Keratinocyte (primary cell): ENCODE measurements around the gene SPNS1. TPM values are rescaled to one million over a fixed set of nuclear protein-coding genes. Genes with fewer than 3 reads are reported as not detected.
"Not testable (repeated sequence)": the region's sequence is repeated elsewhere in the genome, so short reads cannot be mapped to it uniquely, and the experiment has no call there.

Source experiments
- DNase-seq: peaks from one replicate; pipeline ENCODE4 v3.0.0-alpha.2; 2011; ENCODE audit warnings: low read depth, missing footprints, low spot score
- FAIRE-seq: peaks from 2 replicates; lab custom pipeline; 2011; peaks lifted over from hg19 to GRCh38; lab: Jason Lieb, UNC
- H2AFZ ChIP-seq: 2 replicates; pipeline ENCODE4 v1.6.0; 2012; ENCODE audit warnings: low read length, control low read depth, inconsistent platforms; ENCODE audit not compliant: control insufficient read depth
- H3K27ac ChIP-seq: 2 replicates; pipeline ENCODE4 v1.5.1; 2011; ENCODE audit warnings: low read length; ENCODE audit not compliant: control insufficient read depth, insufficient read depth
- H3K27me3 ChIP-seq: 3 replicates; pipeline ENCODE4 v1.6.0; 2011; ENCODE audit warnings: low read length; ENCODE audit not compliant: control insufficient read depth, insufficient read depth; ENCODE audit errors: extremely low read depth
- H3K36me3 ChIP-seq, 2 experiments: 2 replicates in 1 of 2; 3 replicates in 1 of 2; pipeline ENCODE4 v1.5.1; 2011; ENCODE audit warnings: low read length in 2 of 2, mild to moderate bottlenecking in 1 of 2; ENCODE audit not compliant: control insufficient read depth in 2 of 2, insufficient read depth in 2 of 2; ENCODE audit errors: extremely low read depth in 1 of 2
- H3K4me1 ChIP-seq: 3 replicates; pipeline ENCODE4 v1.5.1; 2011; ENCODE audit warnings: low read length; ENCODE audit not compliant: control insufficient read depth, insufficient read depth; ENCODE audit errors: extremely low read depth
- H3K4me2 ChIP-seq: 3 replicates; pipeline ENCODE4 v1.6.0; 2011; ENCODE audit warnings: low read depth, low read length; ENCODE audit not compliant: control insufficient read depth, insufficient read depth; ENCODE audit errors: extremely low read depth
- H3K4me3 ChIP-seq, 3 experiments: fragments of 200-600 bp in 1 of 3; sonication (generic) in 1 of 3; 2 replicates in 2 of 3; 3 replicates in 1 of 3; pipeline ENCODE4 v1.5.1; 2011 to 2016; ENCODE audit warnings: low read length in 3 of 3, mild to moderate bottlenecking in 3 of 3, control low read depth in 2 of 3, inconsistent platforms in 1 of 3, low read depth in 1 of 3, mixed read lengths in 1 of 3, mixed run types in 1 of 3, moderate library complexity in 1 of 3; ENCODE audit not compliant: control insufficient read depth in 2 of 3, insufficient read depth in 2 of 3; ENCODE audit errors: extremely low read depth in 1 of 3
- H3K79me2 ChIP-seq: 2 replicates; pipeline ENCODE4 v1.6.0; 2012; ENCODE audit warnings: low read length; ENCODE audit not compliant: control insufficient read depth, insufficient read depth
- H3K9ac ChIP-seq: 3 replicates; pipeline ENCODE4 v1.6.0; 2011; ENCODE audit warnings: low read length; ENCODE audit not compliant: control insufficient read depth, insufficient read depth; ENCODE audit errors: extremely low read depth
- H3K9me1 ChIP-seq: 3 replicates; pipeline ENCODE4 v1.6.0; 2011; ENCODE audit warnings: low read length; ENCODE audit not compliant: control insufficient read depth, insufficient read depth; ENCODE audit errors: extremely low read depth
- H3K9me3 ChIP-seq: 2 replicates; pipeline ENCODE4 v1.5.1; 2012; ENCODE audit warnings: low read depth, low read length; ENCODE audit not compliant: control insufficient read depth
- H4K20me1 ChIP-seq: 3 replicates; pipeline ENCODE4 v1.6.0; 2011; ENCODE audit warnings: low read length; ENCODE audit not compliant: control insufficient read depth, insufficient read depth; ENCODE audit errors: extremely low read depth
- EZH2 ChIP-seq: IDR thresholded peaks from one replicate; pipeline ENCODE4 v1.6.1; 2012; ENCODE audit warnings: inconsistent platforms, mild to moderate bottlenecking, low read length, moderate library complexity
- dilution Hi-C: fragments of 300-500 bp; cut with MboI; formaldehyde crosslinking; loops from one replicate; pipeline ENCODE4 v1.7.0; 2020; ENCODE audit warnings: low sequenced_read_pairs; ENCODE audit not compliant: extremely low pct_ligation_motif_present
- polyA minus RNA-seq, 3 experiments: library from RNA; depleted of rRNA, polyadenylated mRNA; stranded (reverse); fragments of >200 nt; gene quantifications; 1 replicate in 1 of 3; 2 replicates in 1 of 3; 3 replicates in 1 of 3; pipeline ENCODE4 v1.2.3, GENCODE V29; 2011
- polyA plus RNA-seq, 5 experiments: library from polyadenylated mRNA; depleted of rRNA in 3 of 5; stranded (reverse) in 3 of 5; stranded (forward) in 1 of 5; unstranded in 1 of 5; fragments of >200 nt; gene quantifications; 1 replicate in 1 of 5; 2 replicates in 3 of 5; 3 replicates in 1 of 5; pipeline versions ENCODE4 v1.2.1 to v1.2.3, GENCODE V29; 2011 to 2012; ENCODE audit warnings: missing spikeins in 2 of 5, low read depth in 1 of 5, low replicate concordance in 1 of 5
- TF ChIP-seq, protein P1 (sequence below), 3 experiments: IDR thresholded peaks in 1 of 3; conservative IDR thresholded peaks in 1 of 3; optimal IDR thresholded peaks in 1 of 3; 2 replicates in 2 of 3; 3 replicates in 1 of 3; pipeline versions ENCODE3 to v1.5.1; 2011; ENCODE audit warnings: low read length in 3 of 3, mild to moderate bottlenecking in 3 of 3, moderate library complexity in 2 of 3, control low read depth in 1 of 3, inconsistent platforms in 1 of 3; ENCODE audit not compliant: insufficient read depth in 2 of 3; ENCODE audit errors: extremely low read depth in 1 of 3

The SPNS1 gene, protein sequence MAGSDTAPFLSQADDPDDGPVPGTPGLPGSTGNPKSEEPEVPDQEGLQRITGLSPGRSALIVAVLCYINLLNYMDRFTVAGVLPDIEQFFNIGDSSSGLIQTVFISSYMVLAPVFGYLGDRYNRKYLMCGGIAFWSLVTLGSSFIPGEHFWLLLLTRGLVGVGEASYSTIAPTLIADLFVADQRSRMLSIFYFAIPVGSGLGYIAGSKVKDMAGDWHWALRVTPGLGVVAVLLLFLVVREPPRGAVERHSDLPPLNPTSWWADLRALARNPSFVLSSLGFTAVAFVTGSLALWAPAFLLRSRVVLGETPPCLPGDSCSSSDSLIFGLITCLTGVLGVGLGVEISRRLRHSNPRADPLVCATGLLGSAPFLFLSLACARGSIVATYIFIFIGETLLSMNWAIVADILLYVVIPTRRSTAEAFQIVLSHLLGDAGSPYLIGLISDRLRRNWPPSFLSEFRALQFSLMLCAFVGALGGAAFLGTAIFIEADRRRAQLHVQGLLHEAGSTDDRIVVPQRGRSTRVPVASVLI
- polyA plus RNA-seq (16.3 to 34.7 TPM (median 23.7 TPM) in 3 replicates), polyA minus RNA-seq (22.7 to 59.2 TPM (median 33.6 TPM) in 3 replicates)
- polyA plus RNA-seq (2011; ENCODE audit: low read depth): 8.5 TPM
- 17.6 and 34.6 TPM in 2 replicates for polyA plus RNA-seq (2011; cell fraction: cytosol; rRNA removed)
- 74.6 and 84.8 TPM in 2 replicates for polyA plus RNA-seq (2011; cell fraction: nucleus; rRNA removed)
- 29.0 and 30.6 TPM in 2 replicates for polyA plus RNA-seq (2012; ENCODE audit: low replicate concordance)
- 61.2 TPM for polyA minus RNA-seq (2011; cell fraction: cytosol; rRNA and poly(A)+ RNA removed)
- 41.3 and 51.9 TPM in 2 replicates for polyA minus RNA-seq (2011; cell fraction: nucleus; rRNA and poly(A)+ RNA removed)

GRCh38 chr16:28974437-28975157, at the start of gene SPNS1:
Gene SPNS1 (plus strand): TSS chr16:28974778. CDS start chr16:28975152, 374 bp downstream.
- Histone ChIP-seq H3K9ac (peak within 1 kb of the TSS; percentile 88), H3K4me1 (peaks cover 8% of the 10 kb centered on the region), H3K4me3 (peak within 1 kb of the TSS; percentile 79 to 85 (median 84)), H3K4me2 (peak within 1 kb of the TSS; percentile 94), H3K9me1 (no peaks in the 10 kb centered on the region), H3K27ac (peak within 1 kb of the TSS; percentile 89), H3K27me3 (no peaks in the 10 kb centered on the region), H3K9me3 (no peaks in the 10 kb centered on the region), H4K20me1 (no peaks in the 10 kb centered on the region), H2AFZ (peak within 1 kb of the TSS; percentile 98), H3K36me3 (peaks cover 9 to 15% of the 10 kb centered on the region in 2 experiments), H3K79me2 (peaks cover 20% of the 10 kb centered on the region)
- dilution Hi-C loops: no loop called here
- TF ChIP-seq EZH2: no peak
- TF ChIP-seq, protein P1, sequence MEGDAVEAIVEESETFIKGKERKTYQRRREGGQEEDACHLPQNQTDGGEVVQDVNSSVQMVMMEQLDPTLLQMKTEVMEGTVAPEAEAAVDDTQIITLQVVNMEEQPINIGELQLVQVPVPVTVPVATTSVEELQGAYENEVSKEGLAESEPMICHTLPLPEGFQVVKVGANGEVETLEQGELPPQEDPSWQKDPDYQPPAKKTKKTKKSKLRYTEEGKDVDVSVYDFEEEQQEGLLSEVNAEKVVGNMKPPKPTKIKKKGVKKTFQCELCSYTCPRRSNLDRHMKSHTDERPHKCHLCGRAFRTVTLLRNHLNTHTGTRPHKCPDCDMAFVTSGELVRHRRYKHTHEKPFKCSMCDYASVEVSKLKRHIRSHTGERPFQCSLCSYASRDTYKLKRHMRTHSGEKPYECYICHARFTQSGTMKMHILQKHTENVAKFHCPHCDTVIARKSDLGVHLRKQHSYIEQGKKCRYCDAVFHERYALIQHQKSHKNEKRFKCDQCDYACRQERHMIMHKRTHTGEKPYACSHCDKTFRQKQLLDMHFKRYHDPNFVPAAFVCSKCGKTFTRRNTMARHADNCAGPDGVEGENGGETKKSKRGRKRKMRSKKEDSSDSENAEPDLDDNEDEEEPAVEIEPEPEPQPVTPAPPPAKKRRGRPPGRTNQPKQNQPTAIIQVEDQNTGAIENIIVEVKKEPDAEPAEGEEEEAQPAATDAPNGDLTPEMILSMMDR (optimal IDR thresholded peaks at IDR 0.05 in 1 of 3, IDR thresholded peaks at IDR 0.05 in 1 of 3, conservative IDR thresholded peaks at IDR 0.05 in 1 of 3; ENCODE audit: extremely low read depth in 1 of 3, insufficient read depth in 2 of 3, low read length in 3 of 3): no peak
- peak; percentile 75 for DNase-seq
- no peak for FAIRE-seq

- H3K9me3 ChIP-seq: no peaks in the 10 kb centered on the region
- peak overlapping the region; percentile 75 to 90 (median 90) for H3K4me3 ChIP-seq
- H3K79me2 ChIP-seq: peaks cover 3% of the 10 kb centered on the region
- dilution Hi-C loops: no loop called here
- peak overlapping the region; percentile 84 for H3K27ac ChIP-seq
- H3K9ac ChIP-seq: peak overlapping the region; percentile 93
- no peaks in the 10 kb centered on the region for H3K9me1 ChIP-seq
- peak overlapping the region; percentile 94 for H2AFZ ChIP-seq
- H3K4me2 ChIP-seq: peak overlapping the region; percentile 99
- no peaks in the 10 kb centered on the region for H3K27me3 ChIP-seq
- no peaks in the 10 kb centered on the region for H4K20me1 ChIP-seq
- H3K4me1 ChIP-seq: peaks cover 8% of the 10 kb centered on the region
- FAIRE-seq: no peak
- no peak for TF ChIP-seq EZH2
- TF ChIP-seq, protein P1 (optimal IDR thresholded peaks at IDR 0.05 in 1 of 3, IDR thresholded peaks at IDR 0.05 in 1 of 3, conservative IDR thresholded peaks at IDR 0.05 in 1 of 3; ENCODE audit: extremely low read depth in 1 of 3, insufficient read depth in 2 of 3, low read length in 3 of 3): no peak
- peaks cover 0 to 2% of the 10 kb centered on the region in 2 experiments for H3K36me3 ChIP-seq
- peak; percentile 38 for DNase-seq
Observed at GRCh38 chr16:28925386-28926228, 49.0 kb upstream of the SPNS1 start.

GRCh38 chr16:28926284-28926683, 48.3 kb upstream of the SPNS1 start:
- dilution Hi-C loops, H3K27me3 ChIP-seq, H3K27ac ChIP-seq, FAIRE-seq, H3K9me3 ChIP-seq, H2AFZ ChIP-seq, H3K4me1 ChIP-seq, H3K36me3 ChIP-seq, H3K9ac ChIP-seq, H3K4me2 ChIP-seq, H3K9me1 ChIP-seq, DNase-seq, H3K79me2 ChIP-seq, H4K20me1 ChIP-seq: not testable (repeated sequence)
- peak overlapping the region in 1 of 3 experiments; percentile 90 for H3K4me3 ChIP-seq
